GM19455 (cell line): ENCODE data around the gene UHRF1.
"Not testable (repeated sequence)": the region's sequence is repeated elsewhere in the genome, so short reads cannot be mapped to it uniquely, and the experiment has no call there.

Experiments
- ATAC-seq: cut with Tn5 transposase; IDR thresholded peaks from one replicate; pipeline ENCODE4 v1.9.1; 2021; ENCODE audit not compliant: unreplicated experiment

The UHRF1 gene

DNA sequence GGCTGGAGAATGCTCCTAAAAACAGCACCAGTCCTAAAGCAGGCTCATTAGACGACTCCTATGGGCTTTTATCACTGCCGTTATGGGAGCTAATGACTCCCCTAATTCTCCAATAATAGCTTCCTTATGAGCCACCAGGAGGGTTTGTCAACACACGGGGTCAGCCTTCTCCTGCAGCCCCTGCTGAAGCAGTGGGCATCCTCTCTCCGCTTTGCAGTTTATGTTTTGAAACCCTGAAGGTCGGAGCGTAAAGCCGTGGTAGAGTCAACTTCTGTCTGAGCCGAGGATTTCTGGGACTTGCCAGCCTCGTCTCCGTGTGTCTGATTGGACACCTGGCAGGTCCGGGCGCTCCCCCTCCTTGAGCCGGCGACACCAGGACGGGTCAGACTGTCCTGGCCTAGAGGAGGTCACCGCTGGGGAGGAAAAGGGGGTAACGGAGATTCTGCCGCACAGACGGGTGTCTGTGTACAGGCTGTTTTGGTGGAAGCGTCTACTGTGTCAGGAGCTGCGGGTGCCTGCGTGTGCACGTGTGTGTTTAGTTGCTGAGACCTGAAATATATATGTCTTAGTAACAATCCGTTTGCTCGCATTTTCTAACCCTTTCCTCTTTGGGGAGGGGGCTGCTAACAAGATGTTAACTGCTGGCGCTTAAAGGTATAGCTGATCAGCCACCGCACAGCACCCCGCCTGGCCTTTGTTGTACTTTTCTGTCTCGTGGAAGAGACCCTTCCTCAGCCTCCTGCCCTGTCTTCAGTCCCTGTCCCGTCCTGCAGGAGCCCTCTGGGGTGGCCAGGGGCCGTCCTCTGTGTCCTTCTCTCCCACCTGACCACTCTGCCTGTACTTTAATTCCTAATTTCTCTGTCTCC is 61.5 kb downstream of the UHRF1 start:
- no peak for ATAC-seq

DNA sequence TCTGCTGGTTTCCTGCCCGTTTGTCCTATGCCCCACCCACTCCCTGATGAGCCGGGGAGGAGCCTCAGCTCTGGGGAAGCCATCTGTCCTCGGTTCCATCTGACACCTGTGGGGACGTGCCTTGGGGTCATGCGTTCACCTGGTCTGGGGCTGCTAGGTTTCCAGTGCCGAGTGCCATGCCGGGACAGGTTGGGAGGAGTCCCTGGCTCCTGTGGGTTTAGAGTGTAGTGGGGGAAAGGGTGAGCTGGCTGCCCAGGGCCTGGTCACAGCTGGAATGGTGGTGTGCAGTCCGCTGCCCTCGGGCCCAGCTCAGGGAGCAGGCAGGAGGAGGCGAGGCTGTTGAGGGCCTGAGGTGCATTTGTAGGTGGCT is 62.1 kb downstream of the UHRF1 start:
- ATAC-seq: no peak

DNA sequence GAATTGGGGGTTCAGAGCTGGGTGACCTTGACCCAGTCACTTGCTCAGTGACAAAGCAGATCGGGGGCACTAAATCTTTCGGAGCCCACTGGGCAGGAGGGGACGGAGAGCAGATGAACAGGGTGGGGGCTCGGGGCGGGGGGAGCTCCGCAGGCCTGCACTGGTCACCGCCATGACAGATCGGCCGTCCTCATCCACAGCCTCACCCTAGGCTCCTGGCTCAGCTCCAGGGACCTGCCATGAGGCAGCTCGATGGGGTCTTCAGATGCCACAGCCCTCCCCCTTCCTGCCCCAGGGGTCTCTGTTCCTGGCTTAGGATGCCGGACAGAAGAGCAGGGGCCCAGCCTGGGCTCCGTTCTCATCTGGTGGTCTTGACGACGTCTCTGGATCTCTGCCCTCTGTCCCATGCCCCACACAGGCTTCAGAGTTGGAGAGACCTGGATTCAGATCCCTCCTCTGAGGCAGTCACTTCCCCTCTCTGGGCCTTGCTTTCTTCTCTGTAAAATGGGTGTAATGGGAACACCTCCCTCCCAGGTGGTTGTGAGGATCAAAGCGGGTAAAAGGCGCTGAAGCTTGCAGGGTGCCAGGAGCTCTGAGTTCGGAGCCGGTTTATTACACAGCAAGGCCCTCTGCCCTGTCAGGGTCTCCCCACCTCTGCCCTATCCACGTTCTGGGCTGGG is 62.7 kb downstream of the UHRF1 start:
- ATAC-seq: no peak

DNA sequence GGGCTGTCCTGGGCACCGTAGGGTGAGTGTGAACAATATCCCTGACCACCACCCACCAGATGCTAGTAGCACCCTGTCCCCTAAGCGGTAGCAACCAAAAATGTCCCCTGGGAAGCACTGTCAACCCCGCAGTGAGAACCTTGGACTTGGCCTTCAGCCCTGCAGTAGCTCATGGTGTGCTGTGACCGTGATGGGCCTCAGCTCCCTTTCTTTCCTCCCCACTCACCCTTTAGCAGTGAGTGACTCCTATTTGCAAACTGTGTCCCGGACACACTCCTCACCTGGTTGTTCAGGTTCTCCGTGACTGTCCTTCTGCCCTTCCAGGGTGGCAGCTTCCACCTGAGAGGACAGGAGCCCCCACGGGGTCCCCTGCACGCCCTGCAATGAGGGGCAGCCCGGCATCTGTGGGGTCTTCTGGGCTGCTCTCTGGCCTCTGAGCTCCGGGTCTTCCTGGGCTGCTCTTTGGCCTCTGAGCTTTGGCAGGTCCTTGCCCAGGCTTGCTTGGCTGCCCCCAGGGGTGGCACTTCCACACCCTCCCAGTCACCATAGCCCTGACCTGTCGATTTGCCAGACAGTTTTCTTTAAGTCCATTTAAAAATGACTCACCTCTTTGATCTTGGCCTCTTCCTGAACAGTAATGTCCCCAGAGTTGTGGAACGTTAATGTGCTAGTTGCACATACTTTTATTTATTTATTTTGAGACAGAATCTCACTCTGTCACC is 63.4 kb downstream of the UHRF1 start:
- ATAC-seq: no peak

DNA sequence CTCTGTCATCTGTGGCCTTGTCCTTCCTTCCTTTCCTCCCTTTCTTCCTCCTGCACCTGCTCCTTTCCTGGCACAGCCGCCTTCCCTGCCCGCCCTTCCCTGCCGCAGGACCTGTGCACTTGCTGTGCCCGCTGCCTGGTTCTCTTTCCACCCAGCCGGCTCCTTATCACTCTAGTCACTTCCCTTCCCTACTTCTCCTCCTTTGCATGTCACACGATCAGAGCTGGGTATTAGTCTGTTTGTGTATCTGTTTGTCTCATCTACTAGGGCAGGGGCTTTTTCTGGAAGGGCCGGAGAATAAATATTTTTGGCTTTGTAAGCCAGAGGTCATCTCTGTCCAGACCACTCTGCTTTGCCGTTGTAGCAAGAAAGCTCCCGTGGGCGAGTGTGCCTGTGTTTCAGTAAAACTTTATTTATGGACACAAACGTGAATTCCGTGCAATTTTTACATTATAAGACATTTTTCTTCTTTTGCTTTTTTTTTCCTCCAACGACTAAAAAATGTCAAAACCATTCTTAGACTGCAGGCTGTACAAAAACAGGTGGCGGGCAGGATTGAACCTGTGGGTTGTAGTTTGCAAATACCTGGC is 65.7 kb downstream of the UHRF1 start:
- no peak for ATAC-seq

DNA sequence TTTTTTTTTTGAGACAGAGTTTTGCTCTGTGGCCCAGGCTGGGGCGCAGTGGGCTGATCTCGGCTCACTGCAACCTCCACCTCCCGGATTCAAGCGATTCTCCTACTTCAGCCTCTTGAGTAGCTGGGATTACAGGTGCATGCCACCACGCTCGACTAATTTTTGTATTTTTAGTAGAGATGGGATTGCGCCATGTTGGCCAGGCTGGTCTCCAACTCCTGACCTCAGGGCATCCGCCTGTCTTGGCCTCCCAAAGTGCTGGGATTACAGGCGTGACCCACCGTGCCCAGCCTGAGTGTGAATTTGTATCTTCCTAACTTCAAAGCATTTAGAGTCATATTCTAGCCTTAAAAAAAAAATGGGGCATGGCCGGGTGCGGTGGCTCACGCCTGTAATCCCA is 66.3 kb downstream of the UHRF1 start:
- ATAC-seq: not testable (repeated sequence)

DNA sequence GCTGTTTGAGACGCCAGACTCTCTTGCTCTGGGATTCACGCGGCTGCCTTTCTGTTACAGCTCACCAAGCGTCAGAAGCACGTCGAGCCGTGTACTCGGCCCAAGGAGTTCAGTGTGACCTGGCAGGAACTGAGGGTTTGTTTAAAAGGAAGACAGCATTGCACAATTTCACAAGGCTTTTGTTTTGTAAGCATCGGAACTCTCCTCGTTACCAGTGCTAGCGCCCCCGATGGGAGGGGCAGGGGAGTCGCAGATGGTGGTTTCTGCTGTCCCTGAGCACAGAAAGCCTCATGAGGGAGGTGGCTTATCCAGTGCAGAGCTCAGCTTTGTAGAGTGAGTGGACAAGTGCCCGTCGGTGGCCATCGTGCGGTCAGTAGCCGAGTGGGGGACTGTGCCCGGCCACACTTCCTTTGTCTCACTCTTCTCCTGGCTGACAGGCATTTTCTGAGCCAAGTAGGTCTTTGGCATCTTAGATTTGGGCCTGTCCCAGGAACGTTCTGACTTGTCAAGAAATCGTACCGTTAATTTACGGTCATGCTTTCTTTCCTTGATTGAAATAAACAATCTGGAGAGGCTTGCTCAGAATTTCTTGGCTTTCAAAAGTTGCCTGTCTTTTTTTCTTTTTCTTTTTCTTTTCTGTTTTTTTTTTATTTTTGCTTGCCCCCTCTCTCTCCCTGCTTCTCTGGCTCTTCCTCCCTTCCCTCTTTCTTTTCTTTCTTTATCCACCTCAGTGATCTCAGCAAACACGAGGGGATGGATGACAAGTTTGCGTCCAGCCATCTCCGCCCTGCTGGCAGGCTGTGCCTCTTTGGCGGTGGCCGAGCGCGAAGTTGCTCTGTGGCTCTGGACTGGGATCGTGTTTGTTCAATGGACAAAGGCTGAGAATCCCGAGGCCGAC is 67.3 kb downstream of the UHRF1 start:
- no peak for ATAC-seq

DNA sequence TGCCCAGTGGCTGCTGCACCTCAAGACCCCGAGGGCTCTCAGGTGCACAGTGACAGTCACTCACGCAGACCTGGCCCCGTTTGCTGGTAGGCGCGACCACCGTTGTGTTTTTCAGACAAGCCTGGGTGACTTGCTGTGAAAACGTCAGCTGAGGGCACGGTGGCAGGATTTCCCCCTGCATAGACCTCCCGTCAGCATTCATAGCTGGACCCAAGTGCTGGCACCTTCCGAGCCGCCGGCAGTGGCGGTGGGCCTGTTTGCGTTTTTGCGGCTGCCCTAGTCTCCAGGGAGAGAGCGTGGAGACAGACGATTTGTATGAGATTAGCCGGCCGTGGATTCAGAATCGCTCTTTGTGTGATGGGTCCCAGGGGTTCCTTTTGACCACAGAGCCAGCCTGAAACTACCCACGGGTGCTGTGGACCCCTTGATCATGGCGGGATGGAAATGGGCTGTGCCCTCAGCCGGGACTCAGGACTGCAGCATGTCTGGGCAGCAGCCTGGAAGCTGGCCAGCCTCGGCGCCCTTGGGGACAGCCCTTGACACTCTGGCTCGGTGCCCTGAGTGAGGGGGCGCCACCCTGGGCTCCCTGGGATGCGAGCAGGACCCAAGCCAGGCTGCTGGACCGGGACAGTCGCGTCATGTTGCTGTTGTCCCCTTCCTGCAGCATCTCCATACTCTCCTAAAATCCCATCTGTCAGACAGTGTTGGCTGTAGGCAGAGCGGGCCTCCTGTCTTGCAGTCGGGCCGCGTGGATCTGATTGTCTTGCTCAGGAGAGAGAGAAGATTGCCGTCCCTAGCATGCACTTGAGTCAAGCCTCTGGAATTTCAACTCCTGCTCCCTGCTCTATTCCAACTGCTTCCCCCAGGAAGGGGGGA is 68.2 kb downstream of the UHRF1 start:
- ATAC-seq: no peak

DNA sequence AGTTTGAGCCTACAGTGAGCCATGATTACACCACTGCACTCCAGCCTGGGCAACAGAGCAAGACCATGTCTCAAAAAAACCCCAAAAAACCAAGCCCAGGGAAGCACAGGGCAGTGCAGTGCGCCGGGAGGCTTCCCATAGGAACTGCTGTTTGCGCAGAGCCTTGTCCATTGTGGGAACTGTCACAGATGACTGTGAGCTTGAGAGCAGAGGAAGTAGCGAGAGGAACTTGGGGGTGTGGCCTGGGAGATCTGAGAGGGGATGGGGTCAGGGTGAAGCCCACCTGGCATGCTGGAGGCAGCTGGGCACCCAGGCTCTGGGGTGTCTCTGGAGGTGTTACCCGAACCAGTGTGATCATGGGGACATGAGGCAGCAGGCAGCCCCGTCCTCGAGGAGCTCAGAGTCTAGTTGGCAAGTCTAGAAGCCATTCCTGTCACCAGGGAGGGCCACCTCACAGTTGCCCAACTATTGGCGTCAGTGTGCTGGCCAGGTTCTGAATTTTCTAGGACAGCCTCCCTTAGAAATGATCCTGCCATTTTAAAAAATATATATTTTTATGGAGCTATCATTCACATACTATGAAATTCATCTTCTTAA is 70.0 kb downstream of the UHRF1 start:
- ATAC-seq: no peak

DNA sequence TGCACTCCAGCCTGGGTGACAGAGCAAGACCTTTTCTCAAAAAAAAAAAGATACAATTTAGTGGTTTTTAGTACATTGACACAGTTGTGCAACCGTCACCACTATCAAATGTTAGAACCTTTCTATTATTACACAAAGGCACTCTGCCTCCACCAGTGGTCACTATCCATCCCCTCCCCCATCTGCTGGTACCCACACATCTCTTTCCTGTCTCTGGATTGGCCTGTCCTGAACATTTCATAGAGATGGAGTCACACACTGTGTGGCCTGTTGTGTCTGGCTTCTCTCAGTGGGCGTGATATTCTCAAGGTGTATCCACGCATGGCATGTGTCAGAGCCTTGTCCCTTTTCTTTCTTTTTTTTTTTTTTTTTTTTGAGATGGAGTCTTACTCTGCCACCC is 70.8 kb downstream of the UHRF1 start:
- no peak for ATAC-seq

DNA sequence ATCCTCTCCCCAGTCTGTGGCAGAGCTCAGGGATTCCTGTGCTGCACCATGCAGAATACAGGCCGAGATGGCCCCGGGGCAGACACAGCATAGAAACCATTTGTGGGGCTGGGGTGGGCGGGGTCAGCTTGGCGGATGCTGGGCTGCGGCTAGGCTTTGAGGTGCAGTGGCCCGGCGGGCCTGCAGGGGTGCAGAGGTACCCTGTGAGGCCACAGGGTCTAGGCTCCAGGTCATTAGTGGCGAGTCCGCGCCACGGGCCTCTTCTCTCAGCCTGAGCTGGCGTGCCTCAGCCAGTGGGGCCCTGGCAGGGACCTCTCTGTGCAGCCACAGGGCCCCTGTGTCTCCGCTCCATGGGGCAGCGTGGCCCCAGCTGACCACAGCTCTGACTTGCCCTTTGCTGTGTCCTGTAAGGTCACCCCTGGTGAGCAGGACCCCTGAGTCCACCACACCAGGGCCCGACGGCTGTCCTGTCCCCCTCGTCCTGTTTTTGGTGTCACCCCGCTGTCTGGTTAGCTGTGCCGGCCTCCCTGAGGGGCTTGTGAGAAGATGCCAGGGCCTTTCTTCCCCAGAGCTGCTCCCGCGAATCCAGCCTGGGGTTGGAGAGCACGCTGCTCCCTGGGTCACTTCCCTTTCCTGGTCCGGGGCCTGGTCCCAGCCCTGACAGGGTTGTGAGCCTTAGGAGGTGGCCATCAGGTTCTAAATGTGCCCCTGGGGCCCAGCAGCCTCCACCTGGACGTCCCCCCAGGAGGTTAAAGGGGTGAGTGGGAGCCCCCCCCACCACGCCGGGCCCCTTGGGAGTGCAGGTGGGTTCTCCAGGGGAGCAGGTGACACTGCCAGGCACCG is 71.8 kb downstream of the UHRF1 start:
- no peak for ATAC-seq

DNA sequence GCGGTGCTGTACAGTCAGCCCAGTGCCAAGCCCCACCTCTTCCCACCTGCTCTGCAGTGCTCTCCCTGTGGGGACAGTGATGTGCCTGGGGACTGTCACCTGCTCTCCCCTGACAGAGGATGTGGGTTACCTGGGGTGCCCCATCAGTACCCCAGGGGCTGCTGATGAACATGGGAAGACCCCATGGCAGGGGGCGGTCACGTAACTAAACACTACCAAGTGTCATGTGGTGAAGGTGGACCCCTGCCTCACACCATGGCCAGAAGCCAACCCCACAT is 72.3 kb downstream of the UHRF1 start:
- ATAC-seq: no peak

DNA sequence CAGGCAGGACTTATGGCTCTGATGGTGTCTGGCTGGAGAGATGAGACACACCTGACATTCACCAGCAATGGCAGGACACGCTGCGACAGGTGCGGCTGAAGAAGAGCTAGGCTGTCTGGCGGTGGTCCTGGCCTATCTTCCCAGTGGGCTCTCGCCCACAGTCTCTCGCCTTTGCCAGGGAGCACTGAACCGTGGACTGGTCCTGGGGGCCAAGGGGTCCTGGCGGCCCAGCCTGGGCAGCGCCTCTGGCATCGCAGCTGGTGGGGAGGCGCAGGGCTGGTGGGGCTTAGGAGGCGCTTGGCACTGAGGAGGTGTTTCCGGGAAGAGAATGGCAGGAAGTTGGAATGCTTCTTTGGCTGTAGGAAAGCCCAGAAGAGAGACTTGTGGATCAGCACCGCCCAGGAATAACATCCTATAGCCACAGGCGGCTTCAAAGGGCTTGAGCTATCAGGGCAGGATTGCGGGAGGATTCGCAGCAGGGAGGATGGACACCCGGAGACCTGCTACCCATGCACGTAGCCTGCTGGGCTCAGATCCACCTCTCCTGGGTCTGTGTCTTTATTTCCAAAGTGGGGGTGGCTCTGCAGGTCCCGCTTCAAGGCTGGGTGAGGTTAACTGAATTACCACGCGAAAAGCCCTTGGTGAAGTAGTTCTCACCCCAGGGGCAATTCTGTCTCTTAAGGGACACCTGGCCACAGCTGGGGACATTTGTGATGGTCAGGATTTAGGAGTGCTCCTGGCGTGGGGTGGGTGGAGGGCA is 74.2 kb downstream of the UHRF1 start:
- ATAC-seq: no peak

DNA sequence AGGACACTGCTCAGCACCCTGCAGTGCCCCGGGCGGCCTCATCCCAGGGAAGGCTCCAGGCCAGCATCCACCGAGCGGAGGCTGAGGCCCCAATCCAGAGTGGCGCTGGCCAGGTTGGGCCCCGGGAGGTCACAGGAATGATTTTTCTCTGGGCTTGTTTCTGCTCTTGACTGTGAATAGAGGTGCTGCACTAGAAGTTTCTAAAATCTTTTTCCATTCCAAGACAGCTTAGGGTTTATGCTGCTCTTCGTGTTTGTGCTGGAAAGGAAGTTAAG is 74.7 kb downstream of the UHRF1 start:
- ATAC-seq: no peak

DNA sequence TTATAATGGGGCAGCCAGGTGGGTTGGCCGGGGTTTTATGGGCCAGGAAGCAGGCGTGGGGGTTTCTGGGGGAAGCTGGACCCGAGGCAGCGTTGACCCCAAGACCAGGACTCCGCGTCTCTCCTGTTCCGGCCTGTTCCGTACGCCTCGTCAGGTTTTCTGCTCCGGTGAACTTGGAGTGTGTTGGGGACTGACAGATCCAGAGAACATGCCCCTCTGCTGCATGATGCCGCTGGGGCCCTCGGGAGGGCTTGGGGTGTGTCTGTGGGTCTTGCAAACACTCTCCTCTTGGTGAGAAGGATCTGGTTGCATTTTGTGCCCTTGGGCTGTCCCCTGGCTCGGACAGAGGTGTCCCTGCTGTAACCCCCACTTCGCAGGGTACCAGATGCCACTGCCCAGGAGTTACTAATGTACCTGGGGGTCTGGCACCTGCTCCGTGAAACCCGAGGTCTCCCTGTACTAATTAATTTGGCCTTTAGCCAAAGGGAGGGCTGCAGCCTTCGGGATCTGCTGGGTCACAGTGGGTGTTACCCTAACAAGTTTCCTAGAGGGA is 75.2 kb downstream of the UHRF1 start:
- no peak for ATAC-seq

DNA sequence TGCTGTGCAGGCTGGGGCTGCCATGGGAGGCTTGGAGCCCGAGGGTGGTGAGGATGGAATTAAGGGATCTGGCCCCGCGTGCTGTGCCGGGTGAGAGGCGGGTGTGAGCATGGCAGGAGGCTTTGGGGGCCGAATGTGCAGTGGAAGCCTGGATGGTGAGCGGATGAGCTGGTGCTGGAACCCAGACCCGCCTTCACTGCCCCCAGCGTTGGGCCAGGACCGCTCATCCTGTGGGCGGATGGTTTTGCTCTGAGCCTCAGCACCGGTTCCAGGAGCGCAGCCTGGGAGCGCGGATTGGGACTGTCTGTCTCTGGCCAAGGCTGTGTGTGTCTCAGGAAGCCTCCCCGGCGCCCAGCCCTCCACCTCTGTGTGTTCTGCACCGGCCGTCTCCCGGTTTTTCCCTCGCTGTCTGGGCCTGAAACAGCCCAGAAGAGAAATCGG is 76.3 kb downstream of the UHRF1 start:
- ATAC-seq: no peak

DNA sequence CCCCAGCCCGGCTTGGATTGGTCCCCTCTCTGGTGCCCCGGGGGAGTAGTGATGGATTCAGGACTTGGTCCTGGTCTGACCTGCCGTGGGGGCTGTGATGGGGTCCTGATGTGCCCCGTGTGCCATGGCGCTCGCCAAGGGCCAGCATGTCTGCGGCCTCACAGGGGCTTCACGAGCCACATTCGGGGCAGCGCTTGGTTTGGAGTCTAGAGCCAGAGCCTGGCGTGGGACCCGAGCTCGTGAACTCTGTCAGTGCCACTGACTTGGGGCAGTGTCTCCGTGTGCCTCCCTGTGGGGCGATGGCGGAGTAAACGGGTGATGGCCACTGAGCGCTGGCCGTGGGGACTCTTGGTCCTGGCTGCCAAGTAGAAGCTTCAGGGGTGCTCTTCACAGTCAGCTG is 76.8 kb downstream of the UHRF1 start:
- no peak for ATAC-seq

DNA sequence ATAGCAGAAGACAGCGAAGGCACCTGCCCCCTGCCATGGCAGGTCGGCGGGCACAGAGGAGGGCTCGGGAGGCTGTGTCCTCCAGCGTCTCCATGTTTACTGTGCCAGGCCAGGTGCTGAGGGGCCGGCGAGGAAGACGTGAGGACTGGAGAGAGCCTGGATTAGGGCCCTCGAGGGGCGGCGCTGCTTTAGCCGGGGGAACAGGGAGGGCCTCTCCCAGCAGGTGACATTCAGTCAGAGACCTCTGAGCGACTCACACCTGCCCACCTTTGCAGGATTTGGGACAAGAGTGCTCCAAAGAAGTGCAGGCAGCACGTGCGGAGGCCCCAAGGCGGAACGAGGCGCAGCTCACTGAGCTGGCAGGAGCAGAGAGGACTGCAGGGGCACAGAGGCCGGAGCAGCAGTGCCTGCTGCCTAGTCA is 77.2 kb downstream of the UHRF1 start:
- no peak for ATAC-seq
